HG02943 (cell line): ENCODE measurements around the gene ENOX1.

Source experiments
- ATAC-seq: cut with Tn5 transposase; IDR thresholded peaks from one replicate; pipeline ENCODE4 v1.9.1; 2021; ENCODE audit warnings: mild to moderate bottlenecking, low read depth, moderate library complexity; ENCODE audit not compliant: unreplicated experiment

ENOX1 gene

DNA sequence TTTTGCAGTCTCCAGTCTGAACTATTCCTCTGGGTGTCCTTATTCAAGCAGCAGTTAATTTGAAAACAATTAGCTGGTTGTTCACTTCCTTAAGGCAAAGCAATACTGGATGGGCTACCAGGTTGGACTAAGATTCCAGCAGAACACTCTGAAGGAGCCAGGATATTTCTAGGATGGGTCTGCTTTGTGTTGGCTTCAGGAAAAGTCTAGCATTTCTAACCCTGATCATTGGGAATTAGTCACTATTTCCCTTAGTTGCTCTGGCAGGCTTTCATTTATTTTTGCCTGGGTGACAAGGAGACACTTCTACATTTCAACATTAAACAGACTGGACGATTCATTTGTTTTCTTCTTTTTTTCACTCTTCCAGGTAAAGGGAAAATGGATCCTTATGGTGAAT lies 228.4 kb downstream of the ENOX1 start:
- no peak for ATAC-seq

DNA sequence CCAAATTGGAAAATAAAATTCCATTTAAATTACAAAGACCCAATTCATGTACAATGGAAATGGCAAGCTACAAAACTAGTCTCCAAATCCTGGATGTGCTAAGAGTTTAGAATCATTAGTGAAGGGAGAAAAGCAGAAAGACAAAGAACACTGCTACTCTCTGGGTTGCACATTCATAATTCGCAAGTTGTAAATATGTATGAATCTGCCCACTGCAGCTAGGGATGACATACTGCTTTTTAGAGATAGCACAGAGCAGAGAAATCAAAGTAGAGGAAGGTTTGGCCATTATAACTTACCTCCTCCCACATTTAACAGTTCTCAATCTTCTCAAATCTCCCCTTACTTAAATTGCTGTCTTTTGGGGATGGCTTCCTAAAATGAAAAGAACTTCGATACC lies 231.1 kb downstream of the ENOX1 start:
- ATAC-seq, result no peak

GRCh38 chr13:43551897-43552456 lies 234.8 kb downstream of the ENOX1 start:
- no peak for ATAC-seq

DNA sequence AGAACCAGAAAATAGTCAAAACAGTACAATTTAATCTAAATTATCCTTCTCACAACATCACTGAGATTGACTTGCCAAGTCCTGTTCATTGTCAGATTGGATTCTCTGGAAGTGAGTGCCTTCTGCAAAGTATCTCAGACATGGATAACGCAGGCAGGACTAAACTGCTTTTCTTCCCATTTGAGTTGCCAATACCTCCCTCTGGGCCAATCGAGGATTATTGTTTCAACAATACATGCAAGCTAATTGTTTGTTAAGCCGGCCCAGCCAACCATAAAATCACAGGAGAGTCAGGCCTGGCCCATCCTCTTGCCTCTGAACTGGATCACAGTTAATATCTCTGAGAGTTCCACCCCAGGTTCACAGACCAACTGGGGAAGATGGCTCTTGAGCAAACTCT lies 240.0 kb downstream of the ENOX1 start:
- ATAC-seq, result no peak

DNA sequence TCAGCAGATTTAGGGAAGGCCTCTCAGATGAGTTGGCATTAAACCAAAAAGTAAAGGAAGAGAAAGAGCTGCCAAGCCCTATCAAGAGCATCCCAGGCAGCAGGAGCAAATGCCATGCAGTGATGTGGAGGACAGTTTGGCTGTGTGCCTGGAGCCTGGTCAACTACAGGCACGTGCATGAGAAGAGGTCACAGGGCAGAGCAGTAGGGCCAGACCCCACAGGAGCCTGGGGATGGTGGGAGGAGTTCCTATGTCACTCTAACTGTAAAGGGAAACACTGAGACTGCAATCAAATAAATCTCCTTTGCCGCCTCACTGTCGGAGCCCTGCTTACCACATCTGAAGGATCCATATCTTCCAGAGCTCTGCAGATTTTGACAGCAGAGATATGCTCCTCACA lies 240.5 kb downstream of the ENOX1 start:
- ATAC-seq, result no peak

DNA sequence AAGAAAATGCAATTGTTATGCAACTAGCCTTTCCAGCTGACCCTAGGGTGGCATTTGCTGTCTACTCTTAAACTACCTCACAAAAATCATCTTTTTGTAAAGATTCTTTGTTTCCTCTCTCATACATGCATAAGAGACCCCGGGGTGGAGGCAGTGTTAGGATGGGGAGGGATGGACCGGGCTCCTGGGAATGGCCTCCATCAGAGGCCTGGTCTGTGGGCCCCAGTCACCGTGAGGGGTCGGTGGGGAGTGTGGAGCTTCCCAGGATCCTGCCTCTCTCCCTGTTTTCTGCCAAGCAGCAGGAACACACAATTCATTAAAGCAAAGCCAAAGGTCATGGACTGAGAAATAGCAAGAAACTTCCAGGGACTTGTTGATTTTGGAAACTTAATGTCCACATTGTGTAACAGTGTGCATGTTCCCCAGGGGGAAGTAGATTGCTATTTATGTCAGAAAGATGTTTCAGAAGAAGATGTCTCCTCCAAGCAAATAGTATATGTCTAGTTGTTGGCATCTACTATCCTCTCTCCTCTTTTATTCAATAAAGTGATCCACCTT lies 241.4 kb downstream of the ENOX1 start:
- no peak for ATAC-seq

DNA sequence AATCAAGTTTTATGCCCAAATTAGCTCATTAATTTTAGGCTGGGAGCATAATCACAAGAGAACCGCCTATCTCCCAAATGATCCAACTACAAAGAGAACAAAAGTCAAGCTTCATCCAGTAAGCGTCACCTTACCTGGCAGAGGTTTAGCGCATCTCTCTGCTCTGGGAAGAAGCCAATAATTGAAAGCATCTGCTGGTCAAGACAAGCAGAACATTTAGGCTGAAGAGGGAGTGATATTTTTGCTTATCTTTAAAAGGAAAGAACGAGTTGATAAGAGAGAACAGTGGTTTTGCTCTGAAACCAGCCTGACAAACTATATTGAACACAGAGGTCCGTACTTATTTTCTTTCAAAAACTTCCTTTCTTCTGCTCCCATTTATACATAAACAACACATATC lies 242.1 kb downstream of the ENOX1 start:
- no peak for ATAC-seq

DNA sequence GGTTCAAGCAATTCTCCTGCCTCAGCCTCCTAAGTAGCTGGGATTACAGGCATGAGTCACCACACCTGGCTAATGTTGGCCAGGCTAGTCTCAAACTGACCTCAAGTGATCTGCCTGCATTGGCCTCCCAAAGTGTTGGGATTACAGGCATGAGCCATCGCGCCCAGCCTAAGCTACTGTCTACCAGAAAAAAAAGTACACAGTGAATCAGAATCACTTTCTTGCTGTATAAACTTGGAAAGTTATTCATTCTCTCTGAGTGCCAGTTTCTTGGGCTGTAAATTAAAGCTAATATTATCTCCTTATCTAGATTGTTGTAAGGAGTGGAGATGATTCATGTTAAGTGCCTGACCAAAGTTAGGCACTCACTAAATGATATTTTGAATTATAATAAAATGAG lies 242.8 kb downstream of the ENOX1 start:
- ATAC-seq, result no peak

DNA sequence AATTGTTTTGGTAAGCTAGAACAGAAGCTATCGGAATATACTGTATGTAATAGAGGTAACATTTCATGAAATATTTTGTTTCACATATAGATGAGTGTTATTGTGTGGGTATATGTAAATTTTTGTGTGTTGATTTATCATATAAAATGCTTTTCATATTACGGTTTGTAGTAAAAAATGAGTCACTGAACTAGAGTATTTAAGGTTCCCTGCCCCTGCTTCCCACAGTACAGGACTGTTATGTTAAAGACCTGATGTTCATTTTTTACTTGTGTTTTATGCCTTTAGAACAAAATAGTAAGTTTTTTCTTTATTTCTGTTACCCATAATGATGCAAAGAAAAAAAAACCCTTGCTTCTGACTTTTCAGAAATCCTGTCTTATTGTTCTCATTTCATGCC lies 243.4 kb downstream of the ENOX1 start:
- no peak for ATAC-seq

GRCh38 chr13:43537124-43537523 lies 249.6 kb downstream of the ENOX1 start:
- no peak for ATAC-seq

- ATAC-seq, result no peak
Measured at GRCh38 chr13:43529796-43530195, 257.0 kb downstream of the ENOX1 start.

GRCh38 chr13:43528992-43529391 lies 257.8 kb downstream of the ENOX1 start:
- ATAC-seq, result no peak

DNA sequence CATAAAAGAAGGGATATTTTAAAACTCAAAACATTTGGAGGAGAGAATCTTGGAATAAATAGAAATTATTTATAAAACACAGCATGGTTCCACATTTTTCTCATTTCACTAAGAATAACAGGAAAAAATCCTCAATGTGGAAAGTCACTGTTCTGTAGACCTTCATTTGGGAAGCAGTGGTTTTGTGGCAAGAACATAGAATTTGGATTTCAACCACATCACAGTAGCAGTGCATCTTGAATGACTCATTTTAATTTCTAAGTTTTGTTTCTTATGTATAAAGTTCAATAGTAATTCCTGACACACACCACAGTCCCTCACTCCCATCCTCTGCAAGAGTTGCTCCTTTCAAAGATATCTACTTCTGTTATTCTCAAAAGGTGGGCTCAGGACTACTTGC lies 264.0 kb downstream of the ENOX1 start:
- ATAC-seq, result no peak

GRCh38 chr13:43520351-43520750 lies 266.4 kb downstream of the ENOX1 start:
- ATAC-seq, result no peak

- ATAC-seq, result no peak
Measured at GRCh38 chr13:43518833-43519232, 267.9 kb downstream of the ENOX1 start.

GRCh38 chr13:43516401-43516833 lies 270.4 kb downstream of the ENOX1 start:
- no peak for ATAC-seq

DNA sequence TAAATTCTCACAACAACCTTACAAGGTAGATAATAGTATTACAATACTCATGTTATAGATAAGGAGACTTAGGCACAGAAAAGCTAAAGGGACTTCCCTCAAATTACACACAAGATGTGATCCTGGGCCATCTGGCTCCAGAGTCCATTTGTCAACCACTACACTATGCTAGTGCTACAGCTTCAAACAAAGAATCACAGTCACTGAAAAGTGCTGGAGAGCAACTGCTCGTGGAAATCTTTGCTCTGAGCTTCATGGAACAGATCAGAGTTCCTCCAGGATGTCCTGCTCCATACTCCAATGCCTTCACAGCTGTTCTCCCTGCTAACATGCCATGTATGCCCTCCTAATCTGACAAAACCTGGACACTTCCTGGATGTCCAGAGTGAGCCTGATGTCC lies 271.2 kb downstream of the ENOX1 start:
- no peak for ATAC-seq

DNA sequence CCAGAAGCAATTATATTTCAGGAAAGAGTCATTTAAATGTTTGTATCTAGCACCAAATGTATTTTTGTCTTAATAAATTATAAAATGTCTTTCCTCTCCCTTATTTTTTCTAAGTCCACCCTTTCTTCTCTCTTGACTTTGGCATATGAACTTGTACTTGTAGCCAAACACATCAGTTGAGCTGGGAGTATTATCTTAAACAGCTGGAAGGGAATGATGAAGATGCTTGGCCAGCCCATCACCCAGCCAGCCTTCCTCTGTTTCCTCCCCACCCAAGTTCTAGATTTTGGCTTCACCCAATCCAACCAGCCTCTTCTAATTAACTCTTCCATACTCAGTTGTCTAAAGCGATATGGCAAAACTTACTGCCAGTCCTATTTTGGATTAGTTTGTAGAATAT lies 272.5 kb downstream of the ENOX1 start:
- no peak for ATAC-seq

DNA sequence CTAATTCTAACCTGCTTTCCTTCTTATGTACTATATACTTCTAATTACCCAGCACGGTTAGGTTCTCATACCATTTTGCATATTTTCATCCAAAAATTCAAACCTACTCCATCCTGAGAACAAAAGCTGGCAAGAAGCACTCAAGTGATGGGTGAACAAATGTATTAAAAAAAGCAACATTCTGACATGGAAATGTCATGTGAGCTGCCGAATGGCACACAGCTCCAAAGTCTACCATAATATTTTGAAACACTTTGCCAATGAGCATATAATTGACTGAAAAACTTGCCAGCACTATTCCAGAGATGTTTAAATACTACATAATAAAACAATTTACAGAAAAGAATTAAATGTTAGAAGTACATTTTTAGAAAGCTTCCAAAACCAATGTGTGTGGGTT lies 274.6 kb downstream of the ENOX1 start:
- no peak for ATAC-seq

GRCh38 chr13:43510956-43511901 lies 275.5 kb downstream of the ENOX1 start:
- no peak for ATAC-seq

GRCh38 chr13:43495732-43496131 lies 291.0 kb downstream of the ENOX1 start:
- no peak for ATAC-seq

GRCh38 chr13:43494206-43494605 lies 292.6 kb downstream of the ENOX1 start:
- ATAC-seq, result no peak
